Superior temporal gyrus (tissue), 1 donor: ENCODE results near the gene SMARCA2.

Experiments used
- DNase-seq: peaks from one replicate; pipeline ENCODE4 v3.0.0-alpha.2; 2016; ENCODE audit errors: extremely low spot score

The SMARCA2 gene

DNA sequence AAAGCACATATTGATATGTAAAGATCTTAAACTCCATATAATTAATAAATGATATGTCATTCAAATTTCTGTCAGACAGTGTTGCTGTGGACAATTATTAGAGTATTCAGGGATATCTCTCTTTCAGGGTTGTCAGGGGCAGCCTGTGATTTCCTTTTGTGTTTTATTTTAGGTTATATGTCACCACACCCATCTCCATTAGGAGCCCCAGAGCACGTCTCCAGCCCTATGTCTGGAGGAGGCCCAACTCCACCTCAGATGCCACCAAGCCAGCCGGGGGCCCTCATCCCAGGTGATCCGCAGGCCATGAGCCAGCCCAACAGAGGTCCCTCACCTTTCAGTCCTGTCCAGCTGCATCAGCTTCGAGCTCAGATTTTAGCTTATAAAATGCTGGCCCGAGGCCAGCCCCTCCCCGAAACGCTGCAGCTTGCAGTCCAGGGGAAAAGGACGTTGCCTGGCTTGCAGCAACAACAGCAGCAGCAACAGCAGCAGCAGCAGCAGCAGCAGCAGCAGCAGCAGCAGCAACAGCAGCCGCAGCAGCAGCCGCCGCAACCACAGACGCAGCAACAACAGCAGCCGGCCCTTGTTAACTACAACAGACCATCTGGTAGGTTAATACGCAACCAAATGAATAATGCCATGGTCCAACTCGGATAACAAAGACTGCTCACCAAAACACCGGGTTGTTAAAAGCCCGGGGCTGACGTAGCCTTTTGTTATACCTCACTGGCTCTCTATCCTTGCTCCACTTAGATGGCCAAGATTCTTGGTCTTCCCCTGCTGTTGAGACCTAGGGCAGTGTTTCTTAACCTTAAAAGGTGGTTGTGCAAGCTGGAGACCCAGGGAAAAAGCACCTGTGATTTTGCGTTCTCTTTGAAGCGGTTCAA, 24.4 kb downstream of the SMARCA2 start:
- DNase-seq, result no peak

DNA sequence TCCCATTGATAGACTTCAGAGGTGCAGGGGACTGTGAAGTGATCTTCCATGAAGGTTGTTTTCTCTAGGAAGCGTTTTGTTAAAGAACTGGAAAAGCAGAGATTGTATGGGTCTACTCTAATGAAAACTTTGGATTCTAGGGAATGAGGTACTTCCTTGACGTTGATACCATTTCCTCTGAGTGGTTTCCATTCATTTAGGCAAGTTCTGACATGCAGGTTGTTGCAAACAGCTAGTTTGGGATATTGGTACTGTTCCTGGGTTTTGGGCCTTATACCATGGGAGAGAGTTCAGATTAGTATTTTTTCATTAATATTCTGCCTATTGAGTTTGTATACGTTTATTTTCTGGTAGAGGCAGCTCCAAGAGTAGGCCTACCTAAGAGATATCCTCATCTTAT, 25.7 kb downstream of the SMARCA2 start:
- DNase-seq, result no peak

DNA sequence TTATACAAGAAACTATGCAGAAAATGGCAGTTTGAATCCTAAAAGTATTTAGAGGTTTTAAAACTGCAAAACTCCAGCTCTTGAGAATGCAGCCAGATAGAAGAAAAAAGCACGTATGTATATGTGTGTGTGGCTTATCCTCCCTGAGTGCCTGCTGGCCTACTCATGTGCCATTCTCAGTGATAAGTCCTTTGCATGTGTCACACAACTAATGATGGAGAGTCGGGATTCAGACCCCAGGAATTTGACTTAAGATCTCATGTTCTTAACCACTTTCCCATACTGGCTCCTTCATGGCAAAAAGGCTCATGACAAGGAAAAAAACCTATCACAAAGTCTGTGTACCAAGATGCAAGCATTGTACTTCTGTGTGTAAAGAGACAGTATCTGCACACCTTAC, 26.6 kb downstream of the SMARCA2 start:
- no peak for DNase-seq

DNA sequence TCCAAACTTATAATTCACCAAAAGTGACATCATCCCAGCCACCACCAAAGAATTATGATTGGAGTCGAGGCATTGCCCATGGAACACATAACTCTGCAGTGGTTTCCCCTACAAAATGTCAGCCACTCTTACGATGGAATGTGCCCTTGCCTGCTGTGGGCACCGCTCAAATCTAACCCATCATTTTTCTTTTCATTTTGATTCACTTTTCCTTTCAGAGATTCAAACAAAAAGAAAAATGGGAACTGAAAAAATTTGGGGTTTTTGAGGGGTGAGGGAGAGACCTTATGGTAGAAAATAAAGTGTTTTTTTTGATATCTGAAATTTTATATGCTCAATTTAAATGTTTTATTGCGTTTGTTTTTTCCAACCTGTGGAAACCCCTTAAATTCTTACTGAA, 28.1 kb downstream of the SMARCA2 start:
- no peak for DNase-seq

DNA sequence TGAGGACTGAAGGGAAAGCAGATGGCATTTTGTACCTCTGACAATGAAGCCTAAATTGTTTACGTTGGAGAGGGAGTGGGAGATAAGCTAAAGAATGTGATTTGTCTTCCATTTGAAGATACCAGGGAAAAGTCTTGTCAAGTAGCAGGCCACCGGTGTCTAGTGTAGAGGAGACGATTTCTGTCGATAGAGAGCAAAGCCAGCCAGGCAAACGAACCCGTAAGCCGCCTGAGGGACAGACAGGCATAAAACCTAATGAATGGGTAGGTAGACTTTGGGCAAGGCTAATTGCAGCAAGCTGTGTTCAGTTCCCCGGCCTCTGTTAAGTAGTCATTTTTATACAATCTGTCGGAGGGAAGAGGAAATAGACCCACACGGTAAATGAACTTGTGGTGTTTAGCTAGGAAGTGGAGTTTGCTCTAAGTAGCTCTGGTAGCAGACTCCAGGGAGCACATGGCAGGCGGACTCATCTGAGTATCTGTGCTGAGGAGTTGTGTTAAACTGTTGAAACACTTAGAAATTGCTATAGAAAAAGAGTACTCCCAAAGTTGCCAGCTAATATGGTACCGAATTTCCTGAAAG, 28.8 kb downstream of the SMARCA2 start:
- no peak for DNase-seq

DNA sequence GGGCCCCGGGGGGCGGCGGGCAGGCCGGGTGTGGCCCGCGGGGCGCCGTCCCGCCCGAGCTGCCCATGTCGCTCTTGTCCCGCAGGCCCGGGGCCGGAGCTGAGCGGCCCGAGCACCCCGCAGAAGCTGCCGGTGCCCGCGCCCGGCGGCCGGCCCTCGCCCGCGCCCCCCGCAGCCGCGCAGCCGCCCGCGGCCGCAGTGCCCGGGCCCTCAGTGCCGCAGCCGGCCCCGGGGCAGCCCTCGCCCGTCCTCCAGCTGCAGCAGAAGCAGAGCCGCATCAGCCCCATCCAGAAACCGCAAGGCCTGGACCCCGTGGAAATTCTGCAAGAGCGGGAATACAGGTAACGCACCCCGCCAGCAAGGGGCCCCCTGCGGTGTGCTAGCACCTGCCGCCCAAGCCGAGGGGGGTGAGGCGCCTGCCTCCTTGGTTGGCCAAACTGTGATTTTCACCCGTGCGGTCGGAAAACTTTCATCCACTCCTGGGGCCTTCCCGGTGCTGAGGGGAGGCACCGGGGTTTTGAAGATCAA, 32.1 kb downstream of the SMARCA2 start:
- DNase-seq, result no peak

DNA sequence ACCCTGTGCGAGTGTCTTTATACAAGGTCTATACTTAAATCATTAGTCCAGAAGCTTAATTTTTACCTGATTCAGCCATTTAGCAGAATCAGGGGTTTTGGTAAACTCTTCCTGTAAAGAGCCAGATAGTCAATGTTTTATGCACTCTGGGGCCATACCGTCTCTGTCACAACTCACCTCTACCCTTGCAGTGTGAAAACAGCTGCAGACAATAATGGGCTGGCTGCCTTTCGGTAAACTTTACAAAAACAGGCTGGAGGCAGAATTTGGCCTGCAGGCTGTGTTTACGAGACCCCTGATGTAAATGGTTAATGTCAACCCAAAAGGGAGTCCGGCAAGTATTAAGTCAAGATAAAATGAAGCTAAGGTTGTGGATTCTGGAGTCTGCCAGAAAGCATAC, 32.8 kb downstream of the SMARCA2 start:
- DNase-seq, result no peak

DNA sequence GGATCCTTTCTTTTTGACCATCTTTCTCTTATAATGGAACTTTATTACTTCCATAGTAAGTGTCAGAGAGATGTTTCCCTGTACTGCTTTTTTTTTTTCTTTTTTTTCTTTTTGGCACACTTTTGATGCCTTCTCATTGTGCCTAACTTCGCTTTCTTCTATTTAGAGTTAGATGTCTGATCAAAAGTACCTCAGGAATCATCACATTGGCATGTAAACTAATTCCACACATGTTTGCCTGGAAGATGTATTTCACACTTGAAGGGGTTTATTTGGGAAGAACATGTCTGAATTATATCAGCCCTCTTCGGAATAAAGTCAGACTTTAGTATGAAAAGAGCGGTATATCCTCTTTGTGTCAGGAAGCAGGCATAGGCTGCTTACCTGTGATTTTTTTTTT, 35.1 kb downstream of the SMARCA2 start:
- DNase-seq, result no peak

DNA sequence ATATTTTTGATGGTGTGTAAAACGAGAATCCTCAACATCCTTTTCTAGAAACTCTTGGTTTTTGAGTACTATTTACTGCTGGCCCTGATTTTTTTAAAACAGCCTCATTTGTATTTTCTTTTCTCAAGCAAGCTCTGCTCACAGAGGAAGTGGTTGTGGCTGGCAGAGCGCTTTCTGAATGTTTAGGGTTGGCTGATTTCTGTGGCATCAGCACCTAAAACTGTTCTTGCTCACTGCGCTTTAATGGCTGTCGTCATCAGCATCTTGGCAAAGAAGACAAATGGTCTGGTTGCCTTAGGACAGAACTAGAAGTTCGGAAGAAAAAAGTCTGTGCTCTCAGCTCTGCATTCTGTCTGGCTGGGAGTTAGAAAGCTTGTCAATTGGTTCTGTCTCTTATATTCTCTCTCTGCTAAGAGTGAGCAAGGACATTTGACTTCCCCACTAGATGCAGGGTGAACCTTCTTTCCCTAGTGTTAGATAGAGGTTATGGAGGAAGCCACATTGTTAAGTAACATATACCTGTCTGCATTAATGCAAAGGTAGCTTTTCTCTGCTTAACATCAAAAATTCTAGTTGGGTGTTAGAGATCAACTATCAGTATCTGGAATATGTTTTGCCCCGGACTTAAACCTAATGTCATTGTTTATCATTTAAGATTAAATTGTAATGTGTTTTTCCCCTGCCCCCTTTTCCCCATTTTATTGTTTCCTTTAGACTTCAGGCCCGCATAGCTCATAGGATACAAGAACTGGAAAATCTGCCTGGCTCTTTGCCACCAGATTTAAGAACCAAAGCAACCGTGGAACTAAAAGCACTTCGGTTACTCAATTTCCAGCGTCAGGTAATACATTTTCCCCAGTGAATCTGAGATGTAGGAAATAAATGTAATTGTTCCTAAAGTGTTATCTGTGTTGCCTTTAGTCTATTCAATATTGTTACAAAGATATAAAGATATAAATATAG, 39.0 kb downstream of the SMARCA2 start:
- peak; percentile 82 for DNase-seq

DNA sequence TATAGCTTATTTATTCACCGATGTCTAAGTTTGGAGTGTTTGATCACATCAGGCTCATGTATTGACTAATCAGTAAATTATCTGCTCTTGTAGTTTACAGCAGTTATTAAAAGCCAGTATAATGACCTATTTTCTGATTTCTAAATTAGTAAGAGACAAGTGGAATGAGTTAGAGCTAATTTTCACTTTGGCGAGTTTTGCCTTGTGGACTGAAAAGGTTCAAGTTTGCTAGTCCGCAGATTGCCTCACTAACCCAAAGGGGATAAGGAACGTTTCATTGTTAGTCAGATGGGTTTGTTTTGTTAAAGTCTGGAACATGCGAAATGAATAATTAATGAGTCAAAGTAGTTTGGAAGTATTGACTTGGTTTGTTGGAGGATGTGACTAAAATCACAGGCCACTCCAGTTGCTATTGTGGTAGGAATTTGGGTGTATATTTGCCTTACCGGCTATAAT, 40.1 kb downstream of the SMARCA2 start:
- DNase-seq, result no peak

DNA sequence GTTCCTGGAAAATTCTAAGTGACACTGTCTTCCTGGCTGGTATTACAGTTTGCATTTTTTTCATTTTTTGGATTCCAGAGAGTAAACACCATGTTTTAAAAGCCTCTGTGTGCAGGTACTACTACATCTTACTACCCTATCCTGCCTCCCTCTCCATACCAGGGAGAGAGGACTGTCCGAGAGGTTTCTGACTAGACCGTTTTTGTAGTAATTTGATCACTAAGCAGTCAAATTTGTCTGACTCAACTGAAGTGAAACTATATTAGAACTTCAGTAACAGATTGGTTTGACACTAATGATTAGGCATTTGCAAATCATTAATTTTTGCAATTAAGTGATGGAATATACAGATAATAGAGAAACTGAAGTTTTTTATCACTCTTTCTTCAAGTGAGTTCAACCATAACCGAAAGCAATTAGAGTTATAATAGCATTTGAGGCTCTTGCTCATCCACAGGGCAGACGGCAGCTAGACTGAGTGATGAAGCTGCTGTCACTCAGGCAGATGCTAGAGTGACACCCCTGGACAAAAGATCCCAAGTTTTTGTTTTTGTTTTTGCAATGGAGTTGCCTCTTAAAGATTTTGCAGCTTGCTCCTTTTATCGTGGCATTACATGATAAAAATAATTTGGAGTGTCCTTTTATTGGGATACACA, 44.3 kb downstream of the SMARCA2 start:
- no peak for DNase-seq

DNA sequence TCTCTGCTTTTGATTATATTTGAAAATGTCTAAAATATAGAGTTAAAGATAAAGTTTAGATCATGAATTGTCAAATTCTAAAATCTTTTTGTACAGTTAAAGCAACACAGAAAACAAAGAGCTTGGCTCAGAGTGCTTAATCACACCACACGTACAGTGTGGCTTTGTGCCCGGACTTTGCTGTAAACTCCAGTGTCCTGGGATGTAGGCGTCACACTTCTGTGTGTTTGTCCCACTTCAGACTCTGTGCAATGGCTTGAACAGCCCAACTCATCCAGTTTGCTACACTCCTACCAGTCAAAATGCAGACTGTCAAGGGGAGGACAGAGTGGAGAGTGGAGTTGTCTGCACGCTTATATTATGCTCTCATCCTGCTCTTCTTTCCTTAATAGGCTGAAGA, 45.3 kb downstream of the SMARCA2 start:
- no peak for DNase-seq

DNA sequence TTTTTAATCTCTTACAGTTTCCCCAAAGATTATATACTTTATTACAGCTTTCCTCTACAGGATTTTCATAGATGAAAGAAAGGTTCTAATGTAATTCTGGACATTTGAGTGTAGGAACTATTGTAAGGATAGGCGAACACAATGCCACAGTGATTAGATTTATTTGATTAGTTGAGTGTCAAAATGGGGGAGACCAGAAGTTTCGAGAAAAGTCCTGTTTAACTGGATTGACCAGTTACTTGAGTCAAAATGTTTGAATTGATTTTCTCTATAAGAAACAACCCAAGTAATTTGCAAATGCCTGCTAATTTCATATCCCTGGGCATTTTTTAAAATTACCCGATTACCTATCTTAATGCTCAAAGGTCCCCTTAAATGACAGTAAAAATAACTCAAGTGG, 50.6 kb downstream of the SMARCA2 start:
- no peak for DNase-seq

DNA sequence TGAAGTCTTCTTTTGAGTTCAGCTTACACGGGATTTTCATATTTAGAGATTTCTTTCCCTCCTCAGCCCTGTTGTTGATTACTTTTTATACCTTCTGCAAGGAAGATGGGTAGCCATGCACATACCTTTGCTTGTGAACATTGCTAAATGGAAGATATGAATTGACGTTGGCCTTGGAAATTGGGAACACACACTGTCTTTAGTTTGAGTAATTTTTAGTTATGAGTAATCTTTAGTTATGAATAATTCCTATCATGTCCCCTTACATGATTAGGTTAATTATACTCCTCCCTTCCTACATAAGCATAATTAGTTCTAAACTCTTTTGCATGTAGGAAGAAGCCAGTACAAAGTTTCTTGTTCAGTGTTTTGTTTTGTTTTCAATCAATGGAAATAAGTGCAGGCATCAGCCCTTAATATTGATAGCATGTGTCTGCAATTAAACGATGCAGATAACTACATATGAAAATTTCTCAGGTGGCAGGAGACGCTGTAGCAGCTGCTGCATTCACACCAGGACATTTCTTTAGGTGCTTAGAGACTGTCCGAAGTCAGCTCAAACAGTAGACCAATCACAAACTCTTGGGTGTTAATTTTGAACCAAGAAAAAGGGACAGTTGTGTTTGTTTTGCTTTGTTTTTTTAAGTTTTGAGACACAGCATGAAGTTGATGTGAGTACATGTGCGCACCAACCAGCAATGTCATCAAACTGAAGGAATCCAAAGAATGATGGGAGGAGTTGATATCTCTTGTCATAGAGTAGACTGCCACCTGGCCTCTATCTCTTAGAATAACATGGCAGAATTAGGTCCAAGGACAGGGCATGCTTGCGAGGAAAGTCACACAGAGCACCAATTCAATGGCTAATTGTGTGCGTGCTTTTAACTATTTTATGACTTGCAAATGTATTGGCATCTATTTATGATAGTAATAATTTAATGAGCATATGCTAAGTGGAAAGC, 51.4 kb downstream of the SMARCA2 start:
- no peak for DNase-seq

DNA sequence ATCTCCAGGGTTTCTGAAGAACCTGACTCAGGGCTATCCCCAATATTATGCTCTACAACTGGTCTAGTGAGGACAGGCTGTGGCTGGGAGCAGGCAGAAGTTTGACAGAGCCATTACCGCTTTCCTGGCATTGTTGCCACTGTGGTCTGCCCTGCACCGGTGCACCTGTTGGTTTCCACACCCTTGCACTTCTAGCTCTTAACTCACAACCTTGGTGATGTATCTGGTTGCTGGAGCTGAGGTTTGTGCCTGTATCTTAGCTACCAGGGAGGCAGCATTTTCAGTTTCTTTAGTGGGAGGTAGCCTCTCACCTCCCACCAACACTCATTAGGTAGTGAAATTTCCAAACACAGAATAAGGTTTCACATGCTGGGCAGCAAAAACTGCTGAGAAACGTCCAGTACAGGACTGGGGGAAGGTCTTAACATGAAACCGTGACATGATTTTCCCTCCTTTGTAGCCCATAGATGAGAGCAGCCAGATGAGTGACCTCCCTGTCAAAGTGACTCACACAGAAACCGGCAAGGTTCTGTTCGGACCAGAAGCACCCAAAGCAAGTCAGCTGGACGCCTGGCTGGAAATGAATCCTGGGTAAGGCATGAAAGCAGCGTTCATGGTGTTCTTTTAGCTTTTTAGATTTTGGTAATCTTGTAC, 57.7 kb downstream of the SMARCA2 start:
- DNase-seq, result no peak

DNA sequence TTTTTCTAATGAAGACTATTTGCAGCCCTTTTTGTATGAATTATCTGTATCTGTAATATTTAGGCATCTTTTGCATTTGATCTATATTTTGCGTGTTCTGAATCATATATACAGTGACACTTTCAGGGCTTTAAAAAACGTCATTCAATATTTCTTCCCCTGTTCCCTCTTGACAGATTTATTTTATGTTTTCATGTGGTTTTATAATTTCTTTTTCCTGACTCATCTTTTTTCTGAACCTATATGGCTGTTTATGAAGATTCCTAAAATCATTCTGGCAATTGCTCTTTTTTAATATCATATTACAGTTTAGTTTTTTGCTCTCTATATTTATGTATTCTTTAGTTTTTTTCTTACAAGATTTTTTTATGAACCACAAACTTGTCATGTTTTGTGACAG, 67.6 kb downstream of the SMARCA2 start:
- no peak for DNase-seq

DNA sequence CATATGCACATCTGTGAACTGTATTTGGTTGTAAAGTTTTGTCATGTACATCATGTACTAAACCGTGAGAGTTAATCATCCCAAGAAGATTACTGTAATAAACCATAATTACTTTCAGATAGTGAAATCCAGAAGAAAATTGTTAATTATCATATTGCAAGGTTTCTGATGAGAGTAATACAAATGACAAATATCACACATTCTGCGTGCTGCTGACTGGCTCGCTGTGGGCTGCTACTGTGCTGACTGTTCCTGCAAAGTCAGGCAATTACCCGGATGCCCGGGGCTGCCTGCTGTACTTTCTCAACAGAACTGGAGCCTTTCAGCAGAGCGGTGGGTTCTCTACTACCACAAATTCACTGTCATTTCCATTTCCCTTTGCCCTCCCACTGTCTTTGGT, 68.3 kb downstream of the SMARCA2 start:
- DNase-seq, result no peak

DNA sequence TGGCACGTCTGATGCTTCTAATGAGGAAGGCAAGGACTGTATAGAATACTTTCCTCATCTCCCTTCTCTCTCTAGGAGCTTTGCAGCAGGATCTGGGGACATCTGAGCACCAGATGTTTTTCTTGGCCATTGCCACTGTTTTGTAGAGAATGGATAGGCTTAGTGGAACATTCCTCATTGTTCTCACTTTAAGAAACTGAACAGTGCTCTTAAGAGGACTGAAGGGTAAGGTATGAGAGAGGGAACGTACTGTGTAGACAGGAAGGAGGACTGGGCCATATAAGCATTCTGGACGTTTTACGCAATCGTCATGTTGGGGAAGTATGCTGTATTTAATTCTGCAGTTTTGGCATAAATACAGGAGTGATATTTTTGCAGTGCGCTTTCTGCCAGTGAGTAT, 70.6 kb downstream of the SMARCA2 start:
- DNase-seq, result peak; percentile 57

DNA sequence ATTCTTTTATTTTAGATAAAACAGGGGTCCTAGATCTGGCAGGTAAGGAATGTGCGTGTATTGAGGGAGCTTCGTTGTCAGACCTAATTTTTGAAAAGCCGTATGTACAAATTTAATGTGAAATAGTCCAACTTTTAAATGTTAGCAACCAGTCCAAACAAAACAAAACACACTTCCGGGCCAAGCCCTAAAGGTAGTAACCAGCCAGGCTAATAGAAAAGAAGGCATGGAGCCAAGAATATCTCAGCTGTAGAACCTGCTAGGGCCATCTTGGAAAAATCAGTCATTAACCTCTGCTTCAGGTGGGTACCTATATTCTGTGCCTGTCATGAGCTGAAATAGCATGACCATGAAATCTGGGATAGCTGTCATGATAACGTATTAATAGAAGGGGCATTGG, 71.0 kb downstream of the SMARCA2 start:
- DNase-seq, result no peak

DNA sequence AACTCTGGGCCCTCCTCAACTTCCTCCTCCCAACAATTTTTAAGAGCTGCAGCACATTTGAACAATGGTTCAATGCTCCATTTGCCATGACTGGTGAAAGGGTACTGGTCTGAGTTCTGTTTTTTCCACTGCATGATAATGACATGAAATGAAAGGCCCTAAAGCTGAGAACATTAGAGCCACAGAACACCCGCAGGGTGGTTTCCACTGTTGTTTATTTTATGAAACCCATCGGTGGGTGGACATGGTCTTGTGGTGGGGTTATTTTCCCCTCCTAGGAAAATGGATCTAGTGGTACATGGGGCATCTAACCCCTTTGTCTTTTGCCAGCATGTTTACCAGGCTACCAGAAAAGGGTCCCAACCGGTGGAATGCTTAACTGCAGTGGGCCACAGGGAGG, 71.8 kb downstream of the SMARCA2 start:
- no peak for DNase-seq
